Astrocyte of the spinal cord (primary cell): ENCODE measurements around the gene SULF2.

ENCODE experiments used
- DNase-seq: peaks from one replicate; pipeline ENCODE4 v3.0.0; 2011; ENCODE audit warnings: low read depth, low spot score
- H3K4me3 ChIP-seq: 2 replicates; pipeline ENCODE4 v1.5.1; 2011; ENCODE audit warnings: low read depth, mild to moderate bottlenecking, low read length, moderate library complexity
- CTCF ChIP-seq: IDR thresholded peaks from 2 replicates; pipeline ENCODE4 v1.5.1; 2012; ENCODE audit warnings: low read depth, mild to moderate bottlenecking, low read length, inconsistent platforms
- in situ Hi-C: cut with HindIII; loops from 2 replicates; pipeline ENCODE4 v1.10.0; 2017; ENCODE audit warnings: low sequenced_read_pairs

SULF2 gene

GRCh38 chr20:47708140-47708807, 77.0 kb downstream of the SULF2 start:
- no peak overlapping the region for H3K4me3 ChIP-seq
- DNase-seq = no peak
- TF ChIP-seq CTCF = no peak
- in situ Hi-C loops = no loop called here

GRCh38 chr20:47706345-47706744, 78.9 kb downstream of the SULF2 start:
- DNase-seq = no peak
- in situ Hi-C loops = no loop called here
- TF ChIP-seq CTCF = no peak
- H3K4me3 ChIP-seq = no peak overlapping the region

GRCh38 chr20:47705497-47705856, 79.8 kb downstream of the SULF2 start:
- TF ChIP-seq CTCF = no peak
- in situ Hi-C loops = no loop called here
- no peak for DNase-seq
- H3K4me3 ChIP-seq = no peak overlapping the region

- DNase-seq = no peak
- TF ChIP-seq CTCF = no peak
- no peak overlapping the region for H3K4me3 ChIP-seq
- in situ Hi-C loops = no loop called here
Measured at GRCh38 chr20:47704746-47705496, 80.4 kb downstream of the SULF2 start.

- in situ Hi-C loops = no loop called here
Measured at GRCh38 chr20:47703748-47704147, 81.5 kb downstream of the SULF2 start.

GRCh38 chr20:47701612-47702011, 83.7 kb downstream of the SULF2 start:
- H3K4me3 ChIP-seq = no peak overlapping the region
- in situ Hi-C loops = no loop called here
- DNase-seq = no peak
- TF ChIP-seq CTCF = no peak

More at GRCh38 chr20:47703748-47704147, 81.5 kb downstream of the SULF2 start:
- no peak overlapping the region for H3K4me3 ChIP-seq
- TF ChIP-seq CTCF = no peak
- no peak for DNase-seq
